HG03060 (cell line): ENCODE data around the gene EPX.

Experiments used
- ATAC-seq: cut with Tn5 transposase; IDR thresholded peaks from one replicate; pipeline ENCODE4 v1.9.1; 2021; ENCODE audit warnings: low read depth, moderate number of reproducible peaks; ENCODE audit not compliant: unreplicated experiment

Gene EPX

GRCh38 chr17:58249270-58250133, 57.0 kb downstream of the EPX start:
- no peak for ATAC-seq

- no peak for ATAC-seq
Measured at GRCh38 chr17:58250344-58251011, 58.0 kb downstream of the EPX start.

- ATAC-seq = no peak
Measured at GRCh38 chr17:58252141-58252540, 59.6 kb downstream of the EPX start.

GRCh38 chr17:58253082-58253481, 60.6 kb downstream of the EPX start:
- no peak for ATAC-seq
